CD1c-positive myeloid dendritic cell (primary cell): ENCODE results near the gene AKAP6.
A peak's percentile ranks its signal among the peaks of the same experiment; 100 is the strongest.

ENCODE experiments used
- DNase-seq: peaks from one replicate; pipeline ENCODE4 v3.0.0-alpha.2; 2016; ENCODE audit errors: extremely low spot score

The AKAP6 gene

DNA sequence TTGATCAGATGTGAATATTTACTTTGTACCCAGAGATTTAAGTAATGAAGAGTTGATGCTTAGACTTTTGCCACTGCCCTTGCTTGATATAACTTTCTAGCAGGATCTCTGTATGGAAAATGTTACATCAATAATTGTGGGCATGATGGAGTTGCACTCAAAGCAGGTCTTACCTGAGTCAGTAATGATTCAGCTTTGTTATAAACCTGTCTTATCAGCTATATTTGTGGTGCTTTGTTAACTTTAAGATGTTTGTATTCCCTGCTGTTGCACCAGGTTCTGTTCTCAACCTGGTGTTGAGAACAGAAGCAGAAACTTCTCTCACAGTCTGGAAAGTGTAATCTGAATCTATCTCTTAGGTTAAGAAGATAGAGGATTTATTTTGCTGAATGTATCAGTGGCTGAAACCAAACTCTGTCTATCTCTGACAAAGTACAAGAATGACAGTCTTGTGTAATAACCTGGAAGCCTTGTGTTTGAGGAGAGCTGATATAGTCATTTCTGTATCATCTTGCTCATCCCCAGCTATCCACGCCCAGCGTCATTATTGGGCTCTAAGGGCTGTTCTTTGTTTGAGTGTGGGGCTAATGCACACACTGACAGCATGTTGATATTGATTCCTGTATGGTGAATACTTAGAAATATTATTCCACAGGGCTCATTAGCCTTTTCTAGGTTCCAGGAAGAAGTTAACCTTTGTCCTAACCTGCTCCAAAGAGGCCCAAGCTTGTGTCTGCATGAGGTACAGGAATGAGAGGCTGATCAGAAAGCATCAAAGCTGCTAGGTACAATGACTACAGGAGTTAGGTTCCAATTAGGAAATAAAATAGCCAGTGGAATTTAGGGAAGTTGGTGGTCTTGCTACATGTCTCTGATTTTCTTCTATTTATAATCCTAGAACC is 3.6 kb downstream of the AKAP6 start:
- DNase-seq: no peak

DNA sequence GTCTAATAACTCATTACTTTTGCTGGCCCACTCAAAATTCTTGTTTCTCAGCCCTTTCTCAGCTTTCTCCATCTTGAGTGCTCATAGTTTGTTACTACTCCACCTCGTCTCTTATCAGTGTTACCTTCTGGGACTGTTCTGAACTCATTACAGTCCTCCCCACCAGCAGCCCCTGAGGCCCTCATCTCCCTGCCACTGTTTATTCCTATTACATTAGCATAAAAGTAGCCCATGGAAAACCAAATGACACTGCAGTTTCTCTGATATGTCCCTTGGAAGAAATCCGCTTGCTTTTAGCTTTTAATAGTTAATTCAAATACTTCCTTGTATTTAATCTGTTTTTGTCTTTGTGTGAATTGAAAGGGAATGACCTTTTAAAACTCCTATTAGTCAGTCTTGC is 7.6 kb downstream of the AKAP6 start:
- DNase-seq: no peak

DNA sequence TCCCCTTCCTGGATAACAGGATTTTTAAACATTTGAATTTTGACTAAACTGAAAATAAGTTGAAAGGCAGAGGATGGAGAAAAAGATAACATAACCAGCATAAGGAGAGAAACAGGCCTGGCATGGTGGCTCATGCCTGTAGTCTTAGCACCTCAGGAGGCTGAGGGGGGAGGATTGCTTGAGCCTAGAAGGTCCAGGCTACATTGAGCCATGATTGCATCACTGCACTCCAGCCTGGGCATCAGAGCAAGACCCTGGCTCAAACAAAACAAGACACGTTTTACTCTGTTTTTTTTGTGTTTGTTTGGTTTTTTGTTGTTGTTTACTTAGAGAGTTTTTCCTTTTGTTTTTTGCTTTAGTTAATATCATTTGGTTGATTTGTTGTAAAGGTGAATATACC is 8.7 kb downstream of the AKAP6 start:
- no peak for DNase-seq

DNA sequence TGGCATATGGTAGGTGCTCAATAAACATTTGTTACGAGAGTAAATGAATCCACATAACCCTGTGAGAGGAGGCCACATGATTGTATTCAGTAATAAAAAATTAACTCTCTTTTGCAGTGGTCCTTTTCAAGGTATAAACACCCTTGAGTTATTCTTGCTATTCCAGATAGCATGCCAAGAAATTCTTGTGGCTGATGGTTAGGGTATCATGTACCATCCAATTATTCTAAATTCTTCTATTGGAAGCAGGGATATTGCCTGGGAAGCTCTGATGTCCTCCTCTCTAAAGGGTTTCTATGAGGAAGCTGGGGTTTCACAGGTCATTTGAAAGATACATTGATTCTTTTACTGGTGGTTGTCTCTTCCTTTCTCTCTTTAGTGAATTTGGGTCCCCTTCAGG is 10.1 kb downstream of the AKAP6 start:
- DNase-seq: no peak

DNA sequence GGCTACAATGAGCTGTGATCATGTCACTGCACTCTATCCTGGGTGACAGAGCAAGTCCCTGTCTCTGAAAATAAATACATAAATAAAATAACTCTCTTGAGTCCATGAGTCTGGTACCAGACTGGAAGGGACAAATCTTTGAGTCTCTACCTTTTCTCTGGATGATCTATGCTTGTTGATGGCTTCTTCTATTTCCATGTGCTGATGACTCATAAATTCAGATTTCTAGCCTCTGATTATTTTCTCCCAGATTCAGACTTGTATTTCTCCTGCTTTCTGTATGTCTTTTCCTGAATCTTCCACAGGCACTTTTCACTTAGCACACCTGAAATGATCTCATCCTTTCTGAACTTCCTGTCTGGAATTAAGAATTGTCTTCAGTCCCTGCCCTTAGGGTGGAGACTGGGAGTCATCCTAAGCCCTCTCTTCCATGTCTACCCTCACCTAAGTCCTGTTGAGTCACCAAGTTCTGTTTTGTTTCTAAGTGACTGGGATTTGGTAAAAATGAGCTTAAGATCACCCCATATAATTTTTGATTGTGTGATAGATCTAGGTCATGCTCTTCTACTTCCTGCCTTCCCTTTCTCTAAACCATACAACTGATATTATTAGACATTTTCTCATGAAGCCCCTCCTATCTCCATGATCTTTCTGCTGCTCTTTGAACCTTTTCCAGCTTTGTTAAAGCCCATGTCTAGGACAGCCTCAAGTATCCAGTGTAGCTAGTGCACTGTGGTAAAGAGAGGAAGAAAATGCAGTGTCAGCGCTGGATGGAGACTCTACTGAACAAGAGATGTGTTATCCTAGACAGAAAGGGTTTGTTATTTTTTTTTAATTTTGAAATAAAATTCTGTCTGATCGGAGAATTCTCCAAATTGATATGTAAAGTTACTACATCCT is 13.1 kb downstream of the AKAP6 start:
- DNase-seq: no peak

DNA sequence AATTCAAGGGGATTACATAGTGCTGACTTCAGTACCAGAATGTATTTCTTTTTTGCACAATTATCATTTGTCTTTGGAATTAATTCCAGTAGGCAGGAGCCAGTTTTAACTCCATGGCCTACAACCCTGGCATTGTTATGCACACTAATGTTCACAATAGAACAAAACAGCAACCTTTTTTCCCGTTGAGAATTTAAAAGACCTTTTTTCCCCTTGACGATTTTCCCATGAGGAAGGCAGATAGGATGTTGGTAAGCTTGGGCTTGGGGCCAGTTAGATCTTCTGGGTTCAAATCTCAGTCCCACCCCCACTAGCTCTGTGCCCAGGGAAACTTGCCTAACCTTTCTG is 13.7 kb downstream of the AKAP6 start:
- DNase-seq: no peak

DNA sequence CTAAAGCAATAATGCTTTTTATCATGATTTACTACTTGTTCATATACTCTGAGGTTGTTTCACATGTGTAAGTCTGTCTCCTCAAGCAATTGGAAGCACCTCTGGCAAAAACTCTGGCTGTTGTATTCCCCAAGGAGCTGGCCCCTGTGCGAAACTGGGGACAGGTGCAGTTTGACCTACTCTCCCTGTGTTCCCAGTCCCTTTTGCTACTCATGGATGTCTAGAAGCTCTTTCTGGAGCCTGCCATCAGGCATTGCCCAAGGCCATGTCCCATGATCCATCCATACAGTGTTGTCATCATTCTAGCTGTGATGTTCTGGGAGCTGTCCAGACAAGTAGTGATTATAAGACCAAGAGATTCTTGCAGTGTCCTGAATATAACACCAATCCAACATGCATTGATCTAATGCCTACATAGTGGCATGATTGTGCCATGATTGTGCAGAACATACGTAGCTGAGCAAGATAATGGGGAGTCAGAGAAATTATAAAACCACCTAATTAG is 14.9 kb downstream of the AKAP6 start:
- DNase-seq: no peak

DNA sequence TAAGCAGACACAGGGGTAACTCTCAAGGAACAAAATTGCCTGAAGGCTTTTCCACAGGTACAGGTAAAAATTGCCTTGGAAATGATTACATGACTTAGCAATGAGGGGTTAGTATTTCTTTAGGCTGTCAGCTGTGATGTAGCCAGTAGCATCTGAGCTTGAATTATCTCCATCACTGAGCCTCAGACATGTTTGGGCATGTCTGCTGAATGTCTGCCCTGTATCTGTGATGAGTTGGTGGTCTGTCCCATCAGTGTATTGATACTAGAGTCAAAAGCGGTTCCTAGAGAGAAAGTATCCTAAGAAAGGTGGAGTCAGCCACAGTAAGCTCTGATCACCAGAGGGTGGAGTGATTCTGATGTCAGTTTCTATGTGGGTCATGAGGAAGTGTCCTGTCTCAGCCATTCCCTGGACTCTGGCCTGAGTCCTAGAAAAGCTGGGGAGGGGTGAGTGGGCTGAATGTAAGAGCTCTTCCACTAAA is 16.3 kb downstream of the AKAP6 start:
- no peak for DNase-seq

DNA sequence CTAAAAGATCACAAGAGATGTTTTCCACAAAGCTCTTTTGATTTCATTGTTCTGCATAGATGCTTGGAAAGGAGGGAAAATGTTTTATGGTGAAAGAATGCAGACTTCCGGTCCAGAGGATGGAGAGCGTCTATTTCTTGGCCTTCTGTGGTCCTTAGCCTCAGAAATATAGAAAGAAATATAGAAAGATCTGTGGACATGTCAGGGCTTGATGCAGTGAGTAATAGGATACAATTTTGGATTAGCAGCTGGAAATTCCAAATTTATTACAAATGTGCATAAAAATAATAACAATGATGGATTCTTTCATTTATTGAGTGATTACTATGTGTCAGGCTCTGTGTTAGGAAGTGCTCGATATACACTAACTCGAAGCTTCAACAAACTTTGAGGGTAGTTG is 20.2 kb downstream of the AKAP6 start:
- no peak for DNase-seq

DNA sequence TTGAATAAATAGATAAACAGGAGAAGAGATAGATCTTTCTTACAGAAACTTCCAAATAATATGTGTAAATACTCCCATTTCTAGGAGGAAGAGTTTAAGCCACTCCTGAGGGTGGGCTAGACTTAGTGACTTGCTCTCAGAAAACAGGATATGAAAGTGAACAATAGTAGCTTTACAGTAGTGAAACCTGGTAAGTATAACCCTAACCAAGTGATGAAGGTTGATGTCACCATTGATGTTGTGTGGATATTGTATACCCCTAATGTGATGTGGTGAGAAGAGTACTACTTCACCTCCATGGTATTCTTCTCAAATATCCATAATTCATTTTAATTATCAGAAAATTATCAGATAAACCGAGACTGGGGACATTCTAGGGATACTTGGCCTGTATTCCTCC is 20.9 kb downstream of the AKAP6 start:
- peak; percentile 3 for DNase-seq

DNA sequence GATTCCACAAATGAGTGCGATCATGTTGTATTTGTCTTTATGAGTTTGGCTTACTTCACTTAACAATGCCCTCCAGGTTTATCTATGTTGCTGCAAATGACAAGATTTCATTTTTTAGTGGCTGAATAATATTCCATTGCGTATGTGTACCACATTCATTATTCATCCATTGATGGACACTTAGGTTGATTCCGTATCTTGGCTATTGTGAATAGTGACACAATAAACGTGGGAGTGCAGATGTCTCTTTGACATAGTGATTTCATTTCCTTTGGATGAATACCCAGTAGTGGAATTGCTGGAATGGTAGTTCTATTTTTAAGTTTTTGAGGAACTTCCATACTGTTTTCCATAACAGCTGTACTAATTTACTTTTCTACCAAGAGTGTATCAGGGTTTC is 23.5 kb downstream of the AKAP6 start:
- no peak for DNase-seq

DNA sequence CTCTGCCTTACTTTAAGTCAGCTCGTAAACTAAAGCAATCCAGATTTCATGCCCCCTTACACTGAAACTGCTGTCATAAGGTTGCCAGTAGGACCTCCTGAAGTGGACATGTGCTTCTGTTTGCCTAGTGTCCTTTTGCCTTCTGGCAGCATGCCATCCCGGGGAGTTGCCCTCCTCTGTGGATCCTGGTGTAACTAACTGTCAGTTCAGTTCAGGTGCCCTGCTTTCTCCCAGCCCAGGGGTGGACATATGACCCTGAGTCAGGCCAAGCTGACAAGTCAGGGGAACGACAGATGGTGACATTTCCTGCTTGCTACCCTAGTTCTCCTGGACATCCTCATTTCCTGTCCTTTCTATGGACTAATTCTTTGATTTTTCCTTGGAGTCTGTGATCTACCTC is 25.6 kb downstream of the AKAP6 start:
- DNase-seq: no peak

DNA sequence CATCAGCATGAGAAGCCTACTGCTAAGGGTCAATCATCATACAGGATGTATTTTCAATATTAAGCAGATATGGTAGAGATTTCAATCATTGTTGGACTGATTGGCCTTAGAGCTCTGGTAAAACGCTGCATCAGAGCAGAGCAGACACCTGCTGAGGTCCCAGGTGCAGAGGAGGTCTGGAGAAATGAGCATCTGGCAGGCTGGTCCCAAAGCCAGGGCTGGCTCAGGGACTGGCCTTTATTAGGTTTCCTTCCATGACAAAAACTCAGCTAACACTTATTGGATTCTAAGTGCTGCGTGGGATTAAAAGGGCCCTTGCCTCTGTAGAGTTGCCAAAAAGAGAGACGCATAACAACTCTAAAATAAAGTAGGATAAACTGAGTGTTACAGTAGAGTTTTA is 29.7 kb downstream of the AKAP6 start:
- DNase-seq: no peak

DNA sequence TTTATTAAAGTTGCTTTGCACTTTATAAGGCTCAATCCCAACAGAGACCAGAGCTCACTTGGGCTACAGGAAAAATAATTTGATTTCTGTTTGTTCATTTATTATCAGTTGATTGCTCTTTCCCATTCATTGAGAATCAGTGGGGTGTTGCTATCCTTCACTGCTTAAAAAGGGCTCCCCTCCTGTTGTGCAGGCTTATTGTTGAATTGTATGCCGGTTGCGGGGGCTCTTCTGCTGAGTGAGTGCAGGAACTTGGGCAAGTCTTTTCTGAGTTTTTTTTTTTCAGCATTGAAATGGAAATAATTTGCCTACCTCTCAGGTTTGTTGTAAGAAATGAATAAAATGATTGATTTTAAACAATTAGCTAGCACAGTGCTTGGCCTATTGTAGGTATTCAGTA is 32.6 kb downstream of the AKAP6 start:
- no peak for DNase-seq

DNA sequence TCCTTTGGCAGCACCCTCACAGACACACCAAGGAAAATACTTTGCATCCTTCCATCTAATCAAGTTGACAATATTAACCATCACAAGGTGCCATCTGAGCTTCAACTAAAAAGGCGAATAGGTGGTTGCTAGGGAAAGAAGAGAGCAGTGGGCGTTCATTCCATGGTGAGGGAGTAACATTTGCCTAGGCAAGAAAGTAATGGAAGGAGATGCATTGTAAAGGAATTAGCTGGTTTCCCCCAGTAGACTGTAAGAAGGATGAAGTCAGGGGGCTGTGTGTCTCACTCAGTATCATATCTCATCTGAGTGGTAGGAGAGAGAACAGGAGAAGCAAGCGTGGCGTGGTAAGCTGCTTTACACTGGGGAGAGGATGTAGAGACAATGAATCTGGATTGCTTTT is 34.7 kb downstream of the AKAP6 start:
- no peak for DNase-seq

DNA sequence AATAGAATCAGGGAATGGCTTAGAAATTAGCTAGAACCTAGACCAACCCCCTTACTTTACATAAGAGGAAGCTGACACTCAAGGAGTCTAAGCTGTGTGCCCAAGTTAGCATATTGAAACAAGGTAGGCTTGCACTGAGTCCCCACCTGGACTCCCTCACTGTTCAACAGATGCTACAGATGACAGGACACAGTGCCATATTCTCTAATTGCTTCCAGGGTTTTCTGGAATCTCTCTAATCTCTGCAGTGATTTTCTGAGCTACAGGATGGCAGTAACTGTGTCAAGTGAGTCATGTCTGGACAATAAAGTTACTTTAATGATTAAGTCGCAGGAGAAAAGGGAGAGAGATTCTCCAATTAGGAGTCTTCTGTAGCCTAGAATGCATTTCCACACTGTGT is 35.8 kb downstream of the AKAP6 start:
- DNase-seq: no peak

DNA sequence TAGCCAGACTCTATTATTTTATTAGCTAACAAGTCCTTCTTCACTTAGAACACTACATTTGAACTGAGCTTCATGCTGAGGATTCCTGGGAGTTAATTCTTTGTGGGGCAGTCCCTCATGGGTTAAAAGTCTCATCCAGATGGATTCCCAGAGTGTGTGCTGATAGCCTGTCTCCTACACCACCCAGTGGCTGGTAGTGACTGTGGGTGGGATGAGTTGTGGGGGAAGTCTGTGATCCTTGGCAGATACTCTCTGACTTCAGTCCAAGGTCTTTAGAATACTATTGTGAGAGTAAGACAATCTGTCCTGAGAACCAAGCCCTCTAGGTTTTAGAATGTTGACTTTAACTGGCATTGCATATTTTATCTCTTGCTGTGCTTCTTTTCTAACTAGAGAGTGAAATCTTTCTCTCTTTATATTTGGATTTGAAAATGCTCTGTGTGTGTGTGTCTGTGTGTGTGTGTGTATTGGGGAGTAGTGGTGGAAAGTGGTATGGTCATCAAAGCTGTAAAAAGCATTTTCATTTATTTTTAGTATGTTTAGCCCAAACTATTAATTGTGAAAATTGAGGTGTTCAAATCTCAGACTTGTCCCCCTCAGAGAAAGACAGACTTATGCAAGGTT is 37.3 kb downstream of the AKAP6 start:
- DNase-seq: no peak

DNA sequence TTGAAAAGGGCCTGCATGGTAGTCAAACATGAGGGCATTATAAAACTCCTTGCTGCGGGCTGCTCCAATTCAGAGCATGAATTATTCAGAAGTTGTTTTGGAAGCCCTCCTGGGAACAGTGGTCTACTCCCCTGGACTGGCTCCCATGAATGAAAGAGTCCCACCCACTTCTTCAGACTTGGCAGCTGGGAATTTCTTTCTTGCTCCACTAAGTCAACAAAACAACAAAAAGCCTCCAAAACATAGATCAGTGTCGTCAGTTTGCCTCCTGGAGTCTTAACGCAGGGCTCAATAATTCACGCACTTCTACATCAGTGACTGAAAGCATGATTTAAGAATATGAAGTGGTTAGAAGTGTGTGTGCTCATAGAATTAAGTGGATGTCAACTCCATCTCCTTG is 37.9 kb downstream of the AKAP6 start:
- no peak for DNase-seq

DNA sequence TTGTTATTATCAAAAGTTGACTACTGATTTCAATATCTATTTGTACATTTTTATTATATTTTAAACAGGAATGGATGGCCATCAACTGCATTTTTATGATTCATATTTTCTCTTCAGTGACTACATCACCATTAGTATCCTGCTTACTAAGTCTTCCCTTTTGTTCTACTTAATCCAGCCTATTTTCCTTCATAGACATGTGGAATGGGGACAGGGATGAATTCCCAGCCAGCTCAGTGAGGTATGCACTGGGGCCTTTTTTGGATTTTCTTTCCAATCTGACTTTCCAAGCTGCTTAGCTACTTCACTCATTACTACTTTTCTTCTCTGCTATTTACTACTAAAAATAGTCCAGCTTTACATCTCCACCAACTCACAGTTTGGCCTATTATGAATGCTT is 38.4 kb downstream of the AKAP6 start:
- DNase-seq: no peak

DNA sequence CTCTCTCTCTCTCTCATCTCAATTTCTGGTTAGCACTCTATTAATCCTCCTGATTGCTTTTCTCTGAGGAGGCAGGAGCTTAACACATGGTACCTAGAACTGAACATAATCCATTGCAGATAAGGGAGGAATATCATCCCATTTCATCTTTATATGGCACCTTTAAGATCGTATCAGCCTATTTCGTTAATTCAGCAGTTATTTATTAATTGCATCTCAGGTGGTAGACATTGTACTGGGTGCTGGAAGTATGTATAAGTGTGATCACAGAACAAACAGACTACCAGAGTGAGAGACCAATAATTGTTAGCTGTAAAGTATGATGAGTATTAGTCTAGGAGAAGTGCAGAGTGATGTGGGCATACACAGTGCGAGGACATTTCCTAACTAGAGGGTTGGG is 39.0 kb downstream of the AKAP6 start:
- DNase-seq: no peak

DNA sequence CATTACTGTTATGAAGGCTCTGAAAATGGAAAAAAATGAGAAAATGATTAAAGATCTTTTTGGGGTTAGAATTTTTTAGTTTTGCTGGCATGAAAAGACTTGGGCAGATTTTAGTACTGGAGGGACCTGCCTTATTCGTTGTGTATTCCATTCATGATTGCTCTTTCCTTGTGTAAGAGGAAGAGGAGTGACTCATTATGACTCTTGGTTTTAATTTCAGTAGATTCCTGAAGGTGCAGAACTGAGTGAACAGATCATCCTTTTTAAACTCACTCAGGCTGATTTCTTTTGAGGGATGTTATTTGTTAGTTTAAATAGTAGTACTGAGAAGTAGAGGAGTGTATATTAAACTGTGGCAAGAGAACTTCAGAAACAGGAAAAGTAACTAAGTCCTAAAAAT is 41.6 kb downstream of the AKAP6 start:
- no peak for DNase-seq

DNA sequence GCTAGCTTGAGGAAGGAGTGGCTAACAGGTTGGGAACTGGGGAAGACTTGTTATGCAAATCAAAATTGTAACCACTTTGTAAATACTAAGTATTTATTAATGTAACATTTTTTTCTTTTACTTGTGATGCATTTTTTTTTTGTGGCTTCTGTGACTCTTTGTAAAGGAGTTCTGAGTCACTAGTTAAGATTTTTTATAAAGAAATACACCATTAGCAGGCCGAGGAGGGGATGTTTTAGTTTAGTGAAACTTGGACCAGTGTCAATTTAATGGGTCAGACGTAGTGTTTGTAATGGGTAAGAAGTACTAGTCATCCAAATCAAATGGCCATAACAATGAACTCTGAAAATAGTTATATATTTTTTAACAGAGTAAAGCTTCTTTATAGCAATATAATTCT is 43.1 kb downstream of the AKAP6 start:
- DNase-seq: no peak
